HK-2 (cell line): ENCODE results near the gene MST1R.
"Not testable (repeated sequence)": the region's sequence is repeated elsewhere in the genome, so short reads cannot be mapped to it uniquely, and the experiment has no call there.

ENCODE experiments used
- DNase-seq: peaks from one replicate; pipeline ENCODE4 v3.0.0-alpha.2; 2018; ENCODE audit not compliant: unreplicated experiment

Gene MST1R

DNA sequence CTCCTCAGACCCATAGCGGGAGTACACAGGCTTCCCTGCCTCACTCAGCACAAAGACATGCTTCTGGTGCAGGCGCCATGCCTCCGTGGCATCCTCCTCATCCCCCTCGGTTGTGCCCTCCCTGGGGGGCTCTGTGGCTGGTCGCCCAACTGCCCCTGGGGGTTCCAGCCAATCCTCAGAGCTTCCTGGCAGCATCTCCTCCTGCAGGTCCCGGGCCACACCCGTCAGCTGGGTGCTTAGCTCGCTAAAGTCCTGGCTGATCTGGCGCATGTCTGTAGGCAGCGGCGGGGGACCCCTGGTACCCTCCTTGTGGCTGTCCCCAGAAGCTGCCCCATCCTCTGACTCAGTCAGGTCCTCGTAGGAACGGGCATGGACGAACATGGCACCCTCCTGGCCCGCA is 7.9 kb upstream of the MST1R start:
- no peak for DNase-seq

DNA sequence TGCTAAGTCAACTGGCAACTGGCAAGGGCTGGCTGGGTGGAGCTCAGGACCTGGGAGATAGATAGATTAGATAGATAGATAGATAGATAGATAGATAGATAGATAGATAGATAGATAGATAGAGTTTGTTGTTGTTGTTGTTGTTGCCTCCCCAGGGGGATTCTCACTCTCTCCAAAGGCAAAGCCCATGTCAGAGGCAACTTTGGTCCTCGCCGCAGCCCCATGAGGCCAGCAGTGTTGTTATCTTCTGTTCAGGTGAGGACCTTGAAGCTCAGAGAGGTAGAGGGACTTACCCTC is 7.4 kb upstream of the MST1R start:
- DNase-seq: no peak

DNA sequence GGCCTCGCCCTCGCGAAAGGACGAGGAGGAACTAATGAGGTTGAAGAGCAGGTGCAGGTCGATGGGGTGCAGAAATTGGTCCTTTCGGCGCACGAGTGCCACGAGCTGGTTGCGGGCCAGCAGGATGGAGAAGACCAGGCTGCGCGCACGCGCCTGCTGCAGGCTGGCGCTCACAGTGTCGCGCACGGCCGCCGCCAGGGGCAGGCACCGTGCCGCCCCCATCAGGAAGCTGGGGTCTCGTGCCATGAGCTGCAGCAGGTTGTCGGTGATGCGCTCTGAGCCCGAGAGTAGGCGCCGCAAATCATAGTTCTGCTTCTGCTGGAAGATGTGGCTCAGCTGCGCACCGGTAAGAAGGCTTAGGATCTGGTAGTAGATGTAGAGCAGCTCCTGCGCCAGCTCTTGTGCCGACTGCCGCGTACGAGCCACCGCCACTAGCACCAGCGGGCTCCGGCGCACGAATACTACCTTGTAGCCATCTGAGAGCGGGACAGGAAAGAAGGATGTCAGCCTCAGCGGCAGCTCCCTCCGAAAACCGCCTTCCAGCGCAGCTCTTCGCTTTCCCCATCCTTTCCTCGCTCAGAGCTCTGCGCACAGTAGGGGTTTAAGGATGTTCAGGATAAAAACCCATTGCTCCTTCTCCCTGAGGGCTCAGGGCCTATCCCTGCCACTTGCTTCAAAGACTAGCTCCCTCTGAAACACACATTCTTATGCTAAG is 6.9 kb upstream of the MST1R start:
- no peak for DNase-seq

DNA sequence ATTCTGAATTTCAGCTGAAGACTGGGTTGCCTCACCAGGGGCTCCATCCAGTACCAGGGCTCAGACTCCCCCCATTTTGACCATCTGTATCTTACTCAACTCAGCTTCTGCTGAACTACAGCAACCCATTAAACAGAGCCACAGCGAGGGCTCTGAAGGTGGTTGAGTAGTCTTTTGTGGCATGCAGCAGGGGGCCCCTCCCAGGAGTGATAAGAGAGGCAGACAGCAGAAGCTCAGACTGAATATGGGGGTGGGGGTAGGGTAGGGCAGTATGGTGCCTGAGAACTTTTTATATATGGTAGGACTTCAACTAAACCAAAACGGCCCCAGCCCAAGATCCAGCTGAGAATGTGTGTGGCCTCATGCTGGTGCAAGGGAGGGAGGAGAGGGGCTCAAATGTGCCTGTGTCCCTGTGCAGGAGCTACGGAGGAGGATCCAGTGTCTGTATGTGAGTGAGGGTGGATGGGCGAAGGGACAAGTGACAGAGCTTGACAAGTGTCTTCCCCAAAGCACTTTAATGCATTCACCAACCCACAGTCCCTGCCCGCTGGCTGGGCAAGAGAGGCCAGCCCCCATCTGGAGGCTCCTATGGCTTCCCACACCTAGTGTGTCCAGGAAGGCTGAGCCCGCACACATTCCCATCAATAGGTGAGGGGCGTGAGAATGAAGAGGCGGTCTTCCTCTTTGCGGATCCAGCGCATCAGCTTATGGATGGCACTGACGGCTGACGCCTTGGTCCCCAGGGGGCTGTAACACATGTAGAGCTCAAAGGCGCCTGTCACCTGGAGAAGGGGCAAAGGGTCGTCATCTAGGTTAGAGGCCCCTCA is 4.9 kb upstream of the MST1R start:
- no peak for DNase-seq

DNA sequence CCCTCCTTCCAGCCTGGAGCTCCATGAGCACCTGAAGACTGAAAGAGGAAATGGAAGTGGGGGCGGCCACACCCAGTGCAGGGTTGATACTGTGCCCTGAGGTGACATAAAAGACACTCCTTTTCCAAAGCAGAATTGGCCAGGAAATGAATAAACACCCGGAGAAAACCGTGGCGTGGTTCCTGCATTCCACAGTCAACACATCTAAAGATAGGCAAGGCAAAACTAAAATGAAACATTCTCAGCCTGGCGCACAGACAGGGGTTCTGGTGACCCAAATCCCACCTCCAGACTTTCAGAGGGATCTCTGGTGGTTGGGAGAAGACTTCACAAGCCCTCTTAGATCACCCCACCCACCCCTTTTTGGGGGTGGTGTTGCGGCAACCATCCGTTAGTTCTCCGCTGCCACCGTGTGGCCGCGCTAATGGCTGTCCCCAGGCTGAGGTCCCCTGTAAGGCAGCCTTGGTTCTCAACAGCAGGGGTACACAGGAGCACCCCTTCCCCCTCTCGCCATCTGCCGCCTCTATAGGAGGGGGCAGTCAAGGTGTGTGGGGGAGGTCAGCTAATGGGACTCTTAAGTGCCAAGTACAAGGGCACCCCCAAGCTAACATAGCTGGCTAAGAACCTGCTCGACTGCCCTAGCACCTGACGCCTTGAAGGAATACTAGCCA is 2.5 kb upstream of the MST1R start:
- peak; percentile 22 for DNase-seq

DNA sequence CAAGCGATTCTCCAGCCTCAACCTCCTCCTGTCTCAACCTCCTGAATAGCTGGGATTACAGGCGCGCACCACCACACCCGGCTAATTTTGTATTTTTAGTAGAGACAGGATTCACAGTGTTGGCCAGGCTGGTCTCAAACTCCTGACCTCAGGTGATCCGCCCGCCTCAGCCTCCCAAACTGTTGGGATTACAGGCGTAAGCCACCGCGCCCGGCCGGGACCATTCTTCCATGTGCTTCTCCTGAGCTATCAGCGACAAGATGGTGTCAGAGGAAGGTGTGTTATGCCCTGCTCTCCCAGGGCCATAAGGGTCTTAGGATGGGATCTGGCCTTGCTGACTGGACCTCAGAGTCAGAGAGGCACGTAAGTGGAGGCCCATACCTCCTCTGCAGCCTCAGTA is 775 bp upstream of the MST1R start:
- DNase-seq: not testable (repeated sequence)

DNA sequence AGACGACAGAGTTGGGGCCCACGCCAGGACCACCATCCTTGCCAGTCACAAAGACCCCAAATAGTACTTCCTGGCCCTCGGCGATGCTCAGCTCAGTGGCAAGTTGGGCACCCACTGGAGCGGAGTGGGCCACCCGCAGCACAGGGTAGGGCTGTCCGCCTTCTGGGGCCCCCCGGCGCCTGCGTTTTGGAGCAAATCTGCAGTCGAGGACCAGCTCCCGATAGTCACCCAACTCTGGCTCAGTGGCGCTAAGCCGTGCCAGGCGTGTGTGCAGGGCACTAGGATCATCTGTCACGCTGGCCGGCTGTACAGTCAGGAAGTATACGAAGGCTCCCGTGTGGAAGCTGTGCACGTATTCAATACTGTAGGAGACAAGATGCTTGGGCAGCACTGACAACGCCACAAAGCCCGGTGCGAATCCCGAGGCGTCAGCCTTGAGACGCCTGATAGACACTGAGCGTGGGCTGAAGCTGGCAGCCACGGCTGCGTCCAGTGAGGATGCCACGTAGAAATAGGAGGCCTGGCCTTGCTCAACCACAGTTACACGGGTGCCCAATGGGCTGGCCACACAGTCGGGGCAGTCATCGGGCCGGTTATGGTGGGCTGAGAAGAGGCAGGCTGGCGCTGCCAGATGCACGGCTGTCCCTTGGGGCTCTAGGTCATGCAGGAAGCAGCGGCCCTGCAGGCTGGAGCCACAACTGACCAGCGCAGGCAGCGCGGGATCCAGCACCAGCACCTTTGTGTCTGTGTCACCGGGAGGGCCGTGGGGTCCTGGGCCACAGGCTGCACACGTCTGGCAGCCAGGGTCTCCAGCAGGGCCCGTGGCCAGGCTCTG is 945 bp downstream of the MST1R start:
- no peak for DNase-seq

DNA sequence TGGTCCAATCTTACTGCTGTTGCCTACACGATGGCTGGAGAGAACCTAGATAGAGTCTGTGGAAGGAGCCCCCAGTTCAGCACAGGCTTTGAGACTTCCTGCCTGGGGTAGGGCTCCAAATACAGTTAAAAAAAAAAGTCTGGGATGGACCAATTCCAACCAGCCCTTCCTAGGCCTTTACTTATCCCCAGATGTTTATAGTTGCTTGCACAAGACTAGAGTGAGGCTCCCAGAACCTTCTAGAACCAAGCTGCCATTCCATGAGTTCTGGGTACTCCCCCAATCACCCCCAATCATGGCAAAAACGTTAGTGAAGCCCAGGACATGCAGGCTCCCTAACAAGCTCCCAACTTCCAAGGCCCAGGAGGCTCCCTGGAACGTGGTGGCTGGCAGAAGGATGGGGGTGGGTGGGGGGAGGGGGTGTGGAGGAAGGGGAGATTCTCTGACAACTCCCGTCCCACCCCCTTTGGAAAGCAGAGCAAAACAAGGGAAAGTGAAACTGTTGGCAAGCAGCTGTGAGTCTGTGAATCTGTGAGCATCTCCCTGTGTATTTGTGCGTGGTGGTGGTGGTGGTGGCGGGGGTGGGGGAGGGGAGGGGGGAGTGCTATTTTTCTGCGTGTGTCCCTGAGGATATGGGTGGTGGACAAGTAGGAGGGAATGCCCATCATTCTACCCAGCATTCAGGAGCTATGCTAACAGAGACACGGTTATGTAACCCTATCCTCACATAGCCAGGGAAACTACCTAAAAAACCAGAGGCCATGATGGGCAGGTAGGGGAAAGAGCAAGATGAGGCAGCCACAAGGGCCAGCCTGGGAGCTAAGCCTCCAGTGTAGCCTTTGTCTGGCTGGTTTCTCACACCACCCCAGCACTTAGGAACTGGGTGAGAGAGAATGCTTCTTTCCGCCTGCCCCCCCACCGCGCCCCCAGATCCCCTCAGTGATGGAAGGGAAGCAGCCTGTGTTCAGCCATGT is 2.0 kb downstream of the MST1R start:
- no peak for DNase-seq

DNA sequence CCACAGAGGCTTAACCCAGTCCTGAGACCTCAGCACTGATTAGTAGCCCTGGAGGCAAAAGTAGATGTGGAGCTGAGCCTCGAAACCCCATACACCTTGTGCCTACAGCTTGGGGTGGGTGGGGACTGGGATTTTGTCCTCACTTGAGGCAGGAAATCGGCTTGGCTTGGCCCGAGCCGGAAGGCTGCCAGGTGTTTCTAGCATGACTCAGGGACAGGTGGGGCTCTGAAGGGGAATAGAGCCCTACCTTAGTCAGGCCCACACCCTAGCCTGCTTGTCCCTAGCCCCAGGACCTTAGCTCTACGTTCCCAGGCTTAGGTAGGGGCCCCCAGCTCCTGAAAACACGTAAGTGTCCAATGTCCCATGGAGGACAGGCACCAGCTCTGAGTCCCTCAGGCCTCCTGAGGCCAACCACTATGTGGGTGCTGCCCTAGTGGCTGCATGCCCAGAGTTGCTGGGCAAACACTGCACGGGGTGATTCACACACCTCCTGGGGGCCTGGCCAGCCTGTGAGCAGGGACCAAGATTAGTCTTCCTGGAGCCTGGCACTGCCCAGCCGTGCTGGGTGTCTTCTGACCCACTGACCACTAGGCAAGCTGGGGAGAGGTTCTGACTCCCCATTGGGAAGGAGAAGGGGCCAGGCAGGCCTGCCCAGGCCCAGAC is 3.1 kb downstream of the MST1R start:
- peak; percentile 64 for DNase-seq

DNA sequence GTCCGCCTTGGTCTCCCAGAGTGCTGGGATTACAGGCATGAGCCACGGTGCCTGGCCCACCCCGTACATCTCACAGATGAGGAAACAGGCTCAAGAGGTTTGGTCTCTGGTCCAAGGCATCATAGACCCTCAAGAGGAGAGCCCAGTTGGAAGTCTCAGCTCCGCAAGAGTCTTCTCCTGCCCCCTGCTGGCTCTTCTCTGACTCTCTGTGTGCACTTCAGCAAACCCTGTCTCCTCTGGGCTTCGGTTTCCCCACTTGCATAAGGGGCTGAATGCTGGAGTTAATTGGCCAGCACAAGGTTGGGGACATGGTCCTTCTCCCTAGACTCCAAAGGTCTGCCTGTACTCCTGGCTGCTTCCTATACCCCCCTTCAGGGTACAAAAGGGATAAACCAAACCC is 3.9 kb downstream of the MST1R start:
- DNase-seq: no peak

DNA sequence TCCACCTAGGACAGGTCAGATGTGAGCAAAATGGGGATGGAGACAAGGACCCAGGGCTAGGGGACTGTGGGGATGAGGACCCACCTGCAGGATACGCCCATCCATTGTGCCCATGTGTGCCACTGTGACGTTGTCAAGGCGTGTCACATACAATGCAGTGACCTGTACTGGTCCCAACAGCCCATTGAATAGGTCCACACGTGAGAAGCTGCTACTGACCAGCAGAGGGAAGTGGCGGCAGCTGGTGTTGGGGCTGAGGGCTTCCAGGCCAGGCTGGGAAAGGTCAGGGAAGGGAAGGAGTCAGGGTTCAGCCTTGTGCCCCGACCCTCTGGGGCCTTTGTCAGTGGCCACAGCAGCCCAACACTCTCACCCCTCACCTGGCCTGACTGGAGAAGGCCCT is 4.7 kb downstream of the MST1R start:
- DNase-seq: no peak

DNA sequence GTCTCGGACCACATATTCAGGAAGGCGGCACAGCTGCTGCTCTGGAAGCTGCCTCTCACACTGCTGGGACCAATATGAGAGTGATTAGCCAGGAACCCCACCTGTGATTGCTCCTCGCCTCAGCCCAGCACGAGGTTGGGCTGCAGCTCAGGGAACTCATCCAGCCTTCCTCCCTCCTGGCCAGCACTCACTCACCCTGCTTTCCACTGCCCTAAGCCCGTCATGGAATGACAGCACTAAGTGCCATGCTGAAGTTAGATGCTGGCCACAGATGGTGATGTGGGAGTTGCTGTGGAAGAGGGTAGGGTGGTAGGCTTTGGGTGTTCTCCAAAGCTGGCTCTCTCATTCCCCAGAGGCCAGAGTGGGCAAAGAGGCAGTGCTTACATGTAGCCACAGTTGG is 7.3 kb downstream of the MST1R start:
- no peak for DNase-seq

DNA sequence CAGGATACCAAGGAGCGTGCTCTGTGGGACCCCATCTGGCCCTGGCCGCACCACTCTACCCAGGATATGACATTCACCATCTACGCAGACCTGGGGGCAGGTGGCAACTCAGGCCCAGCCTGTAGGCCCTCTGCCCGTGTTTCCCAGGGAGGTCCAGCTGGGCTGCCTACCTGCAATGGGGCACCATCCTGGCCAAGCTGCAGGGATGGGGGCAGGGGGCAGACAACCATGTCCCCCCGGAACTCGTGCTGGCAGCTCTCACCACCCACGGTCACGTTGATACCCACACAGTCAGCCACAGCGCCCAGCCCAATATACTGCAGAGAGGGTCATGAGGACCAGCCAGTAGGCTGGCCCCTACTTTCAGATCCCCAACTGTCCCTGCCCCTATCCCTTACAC is 7.9 kb downstream of the MST1R start:
- no peak for DNase-seq

DNA sequence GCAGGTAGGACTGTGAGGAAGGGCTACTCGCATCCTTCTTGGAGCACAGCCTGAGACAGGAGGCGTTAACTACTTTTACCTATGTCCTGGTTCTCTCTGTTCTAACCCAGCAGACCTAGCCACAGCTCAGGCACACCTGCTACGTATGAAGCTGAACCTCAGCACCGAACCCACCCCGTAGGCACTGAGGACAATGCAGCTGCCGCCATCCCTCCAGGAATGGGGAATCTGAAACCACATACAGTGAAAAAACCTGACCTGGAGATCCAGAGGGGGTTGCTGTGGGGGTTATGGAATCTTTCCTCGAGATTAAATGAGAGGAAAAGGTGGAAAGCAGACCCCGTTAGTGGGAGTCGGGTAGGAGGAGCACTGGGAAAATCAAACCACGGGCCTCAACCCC is 14.4 kb downstream of the MST1R start:
- no peak for DNase-seq

DNA sequence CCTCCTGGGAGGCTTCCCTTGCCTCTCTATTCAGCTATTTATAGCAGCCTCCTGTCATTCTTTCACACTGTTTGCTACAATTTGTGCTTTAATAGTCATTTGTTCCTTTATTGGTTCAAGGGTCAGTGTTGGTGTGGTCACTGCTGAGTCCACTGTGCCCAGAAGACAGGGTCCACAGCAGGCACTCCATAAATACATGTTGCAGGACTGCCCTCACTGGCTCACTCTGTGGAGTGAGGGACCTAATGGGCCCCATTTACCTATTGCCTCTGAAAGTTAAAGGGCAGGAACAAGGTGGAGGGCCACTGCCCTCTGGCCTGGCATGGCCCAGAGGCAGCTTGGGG is 16.8 kb downstream of the MST1R start:
- DNase-seq: no peak

DNA sequence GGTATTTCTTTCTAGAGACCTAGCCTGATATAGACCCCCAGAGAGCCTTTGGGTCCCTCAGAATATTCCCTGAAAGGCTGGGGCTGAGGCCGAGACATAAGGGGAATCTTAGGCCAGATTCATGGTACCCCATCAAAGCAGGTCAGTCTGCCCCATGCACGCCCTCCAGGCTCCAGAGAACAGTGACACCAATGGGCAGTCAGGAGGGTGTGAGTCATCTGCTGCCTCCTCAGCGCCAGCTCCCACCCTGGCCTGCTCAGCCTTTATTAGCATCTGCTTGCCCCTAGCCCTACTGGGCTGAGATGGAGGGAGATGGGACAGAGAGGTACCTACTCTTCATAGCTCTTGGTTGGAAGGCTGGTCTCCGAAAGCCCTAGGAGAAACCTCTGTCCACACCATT is 19.7 kb downstream of the MST1R start:
- no peak for DNase-seq

DNA sequence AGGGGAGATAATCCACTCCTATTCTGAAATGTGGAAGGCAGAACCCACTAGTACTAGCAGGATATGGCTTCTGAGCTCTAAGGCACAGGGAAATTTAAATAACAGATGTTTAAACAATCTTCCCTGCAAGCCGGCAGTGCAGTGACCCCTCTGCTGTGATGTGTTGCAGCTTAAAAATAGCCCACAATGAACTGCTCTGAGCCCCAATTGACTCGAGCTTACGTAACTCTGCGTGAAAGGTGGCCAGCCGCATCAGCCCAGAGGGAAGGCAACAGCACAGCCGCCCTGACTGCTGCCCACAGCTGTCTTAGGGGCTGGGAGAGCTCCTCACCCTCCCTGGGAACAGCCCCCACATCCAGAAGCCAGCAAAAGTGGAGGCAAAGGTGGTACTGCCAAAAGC is 21.5 kb downstream of the MST1R start:
- DNase-seq: no peak

DNA sequence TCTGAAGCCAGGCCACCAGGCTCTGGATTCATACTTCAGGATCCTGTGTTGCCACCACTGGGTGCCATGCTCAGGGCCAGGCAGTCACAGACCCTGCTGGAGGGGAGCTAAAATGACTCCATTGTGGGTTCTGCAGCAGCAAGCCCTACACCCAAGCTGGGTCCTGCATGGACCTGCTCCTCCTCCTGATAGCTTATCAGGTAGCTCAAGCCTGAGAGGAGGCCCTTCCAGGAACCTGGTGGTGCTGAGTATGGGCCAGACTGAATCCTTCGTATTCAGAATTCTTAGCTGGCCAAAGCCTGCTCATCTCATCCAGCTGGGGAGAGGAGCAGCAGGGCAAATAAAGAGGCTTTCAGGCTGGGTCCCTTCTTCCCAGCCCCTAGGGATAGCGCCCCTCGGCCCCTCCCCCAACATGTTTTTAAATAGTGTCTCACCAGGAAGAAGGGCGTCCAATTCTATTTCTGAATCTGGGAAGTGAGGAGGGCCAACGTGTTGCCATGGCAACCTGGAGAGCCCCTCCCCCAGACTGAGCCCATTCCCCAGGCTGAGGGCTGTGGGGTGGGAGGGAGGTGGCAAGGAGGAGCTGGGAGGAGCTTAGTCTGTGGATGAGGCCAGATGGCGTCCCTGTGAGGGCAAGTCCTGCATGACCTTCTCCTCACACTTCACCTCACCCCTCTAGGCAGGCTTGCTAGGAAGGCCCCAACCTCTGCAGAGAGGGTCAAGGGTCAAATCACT is 22.9 kb downstream of the MST1R start:
- DNase-seq: no peak

DNA sequence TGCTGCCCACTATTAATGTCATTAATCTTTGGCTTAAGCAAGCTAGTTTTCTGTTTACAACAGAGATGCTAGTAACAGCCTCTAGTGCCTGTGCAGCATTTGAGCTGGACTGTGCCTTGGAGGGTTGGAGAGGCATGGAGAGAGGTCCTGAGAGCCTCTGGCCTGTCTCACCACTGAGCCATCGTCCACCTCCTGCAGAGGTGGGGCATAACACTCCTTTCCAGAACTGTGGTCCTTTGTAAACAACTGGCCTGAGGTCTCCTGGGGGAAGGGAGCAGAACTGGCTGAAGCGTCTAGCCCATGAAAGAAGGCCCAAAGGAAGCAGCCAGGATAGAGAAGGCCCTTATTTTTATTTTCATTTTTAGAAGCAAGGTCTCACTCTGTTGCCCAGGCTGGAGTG is 24.0 kb downstream of the MST1R start:
- no peak for DNase-seq

DNA sequence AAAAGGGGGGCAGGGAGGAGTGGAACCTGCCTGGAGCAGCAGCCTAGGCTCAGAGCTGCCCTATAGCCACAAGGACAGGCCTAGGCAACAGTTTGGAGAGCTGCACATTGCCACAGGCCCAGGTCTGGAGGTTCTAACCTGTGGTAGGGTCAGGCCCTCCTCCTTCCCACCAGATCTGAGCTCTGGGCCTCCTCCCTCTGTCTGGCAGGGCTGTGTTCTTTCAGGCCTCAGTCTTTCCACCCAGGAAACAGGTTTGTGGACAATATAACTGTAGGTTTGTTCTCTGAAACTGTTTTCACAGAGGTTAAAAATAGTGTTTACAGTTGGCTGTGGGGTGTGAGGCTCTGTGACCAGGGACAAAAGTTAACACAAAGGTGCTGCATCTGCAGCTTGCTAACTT is 25.0 kb downstream of the MST1R start:
- DNase-seq: no peak
